H4 (cell line): Measurements from ENCODE around the gene KCP. TPM values are rescaled to one million over a fixed set of nuclear protein-coding genes. Genes with fewer than 3 reads are reported as not detected.
"Not testable (repeated sequence)": the region's sequence is repeated elsewhere in the genome, so short reads cannot be mapped to it uniquely, and the experiment has no call there.

Experiments used
- DNase-seq: peaks from one replicate; pipeline ENCODE4 v3.0.0-alpha.2; 2015; ENCODE audit warnings: low spot score
- total RNA-seq: library from RNA; depleted of rRNA; stranded (reverse); fragments of >200 nt; shearing (Covaris generic); gene quantifications from 2 replicates; pipeline ENCODE4 v1.2.3, GENCODE V29; 2014; rRNA removed

KCP gene
- total RNA-seq, result not detected in 2 replicates

GRCh38 chr7:128910569-128910945 is at the start of gene KCP:
KCP (minus strand) TSS chr7:128910709; CDS start chr7:128910676, 33 bp downstream.
- DNase-seq, result no peak

- DNase-seq, result no peak
Measured at GRCh38 chr7:128959296-128959695, 48.8 kb upstream of the KCP start.

GRCh38 chr7:128955981-128956380 is 45.5 kb upstream of the KCP start:
- DNase-seq, result no peak

- no peak for DNase-seq
Measured at GRCh38 chr7:128954830-128955802, 44.6 kb upstream of the KCP start.

GRCh38 chr7:128954150-128954549 is 43.6 kb upstream of the KCP start:
- DNase-seq, result no peak

- no peak for DNase-seq
Measured at GRCh38 chr7:128951296-128951695, 40.8 kb upstream of the KCP start.

GRCh38 chr7:128948976-128949760 is 38.7 kb upstream of the KCP start:
- DNase-seq, result no peak

- DNase-seq, result no peak
Measured at GRCh38 chr7:128948312-128948973, 37.9 kb upstream of the KCP start.

GRCh38 chr7:128947854-128948253 is 37.3 kb upstream of the KCP start:
- DNase-seq, result no peak

GRCh38 chr7:128946936-128947830 is 36.7 kb upstream of the KCP start:
- DNase-seq, result no peak

- DNase-seq, result no peak
Measured at GRCh38 chr7:128945668-128946366, 35.3 kb upstream of the KCP start.

GRCh38 chr7:128944487-128945236 is 34.2 kb upstream of the KCP start:
- no peak for DNase-seq

- not testable (repeated sequence) for DNase-seq
Measured at GRCh38 chr7:128943251-128943650, 32.7 kb upstream of the KCP start.

- no peak for DNase-seq
Measured at GRCh38 chr7:128941946-128942526, 31.5 kb upstream of the KCP start.

GRCh38 chr7:128941323-128941890 is 30.9 kb upstream of the KCP start:
- no peak for DNase-seq

GRCh38 chr7:128940494-128941322 is 30.2 kb upstream of the KCP start:
- no peak for DNase-seq

GRCh38 chr7:128939861-128940410 is 29.4 kb upstream of the KCP start:
- DNase-seq, result no peak
